Kidney epithelial cell (primary cell): Measurements from ENCODE around the gene BACE1-AS. TPM values are rescaled to one million over a fixed set of nuclear protein-coding genes. Genes with fewer than 3 reads are reported as not detected.
"Not testable (repeated sequence)": the region's sequence is repeated elsewhere in the genome, so short reads cannot be mapped to it uniquely, and the experiment has no call there.

Experiments used
- DNase-seq: peaks from one replicate; pipeline ENCODE4 v3.0.0-alpha.2; 2010; ENCODE audit warnings: low read depth
- H3K27me3 ChIP-seq: 2 replicates; pipeline ENCODE4 v1.6.0; 2011; ENCODE audit warnings: low read length; ENCODE audit not compliant: control insufficient read depth, insufficient read depth
- H3K36me3 ChIP-seq: 2 replicates; pipeline ENCODE4 v1.5.1; 2011; ENCODE audit warnings: low read length; ENCODE audit not compliant: control insufficient read depth, insufficient read depth
- H3K4me3 ChIP-seq: 2 replicates; pipeline ENCODE4 v1.5.1; 2011; ENCODE audit warnings: low read depth, mild to moderate bottlenecking, control low read depth, low read length
- total RNA-seq: library from RNA; depleted of rRNA; stranded (reverse); fragments of >200 nt; gene quantifications from 2 replicates; pipeline ENCODE4 v1.2.3, GENCODE V29; 2015
- TF ChIP-seq, protein P1 (sequence below): IDR thresholded peaks from 2 replicates; pipeline ENCODE4 v1.5.1; 2011; ENCODE audit warnings: mild to moderate bottlenecking, moderate library complexity, low read length, control low read depth, inconsistent platforms; ENCODE audit not compliant: insufficient read depth, poor library complexity, severe bottlenecking

Gene BACE1-AS
- total RNA-seq, 1 donor from 2014 or later, result 4.9 TPM

DNA sequence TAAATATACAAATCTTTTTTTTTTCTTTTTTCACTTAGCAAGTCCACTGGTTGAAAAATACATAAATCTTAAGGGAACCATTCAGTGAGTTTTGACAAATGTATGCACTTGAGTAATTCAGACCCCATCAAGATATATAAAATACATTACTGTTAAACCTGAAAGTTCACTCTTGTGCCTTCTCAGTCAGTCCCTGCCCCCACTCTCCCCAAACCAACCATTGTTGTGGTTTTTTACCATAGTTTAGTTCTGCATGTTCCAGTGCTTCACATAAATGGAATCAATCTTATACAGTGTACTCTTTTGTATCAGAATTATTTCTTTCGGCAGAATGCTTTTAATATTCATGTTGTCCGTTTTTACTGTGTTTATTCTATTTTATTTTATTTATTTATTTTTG, 32.6 kb upstream of the BACE1-AS start:
- H3K4me3 ChIP-seq, result no peak overlapping the region
- TF ChIP-seq, protein P1, sequence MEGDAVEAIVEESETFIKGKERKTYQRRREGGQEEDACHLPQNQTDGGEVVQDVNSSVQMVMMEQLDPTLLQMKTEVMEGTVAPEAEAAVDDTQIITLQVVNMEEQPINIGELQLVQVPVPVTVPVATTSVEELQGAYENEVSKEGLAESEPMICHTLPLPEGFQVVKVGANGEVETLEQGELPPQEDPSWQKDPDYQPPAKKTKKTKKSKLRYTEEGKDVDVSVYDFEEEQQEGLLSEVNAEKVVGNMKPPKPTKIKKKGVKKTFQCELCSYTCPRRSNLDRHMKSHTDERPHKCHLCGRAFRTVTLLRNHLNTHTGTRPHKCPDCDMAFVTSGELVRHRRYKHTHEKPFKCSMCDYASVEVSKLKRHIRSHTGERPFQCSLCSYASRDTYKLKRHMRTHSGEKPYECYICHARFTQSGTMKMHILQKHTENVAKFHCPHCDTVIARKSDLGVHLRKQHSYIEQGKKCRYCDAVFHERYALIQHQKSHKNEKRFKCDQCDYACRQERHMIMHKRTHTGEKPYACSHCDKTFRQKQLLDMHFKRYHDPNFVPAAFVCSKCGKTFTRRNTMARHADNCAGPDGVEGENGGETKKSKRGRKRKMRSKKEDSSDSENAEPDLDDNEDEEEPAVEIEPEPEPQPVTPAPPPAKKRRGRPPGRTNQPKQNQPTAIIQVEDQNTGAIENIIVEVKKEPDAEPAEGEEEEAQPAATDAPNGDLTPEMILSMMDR, result no peak

DNA sequence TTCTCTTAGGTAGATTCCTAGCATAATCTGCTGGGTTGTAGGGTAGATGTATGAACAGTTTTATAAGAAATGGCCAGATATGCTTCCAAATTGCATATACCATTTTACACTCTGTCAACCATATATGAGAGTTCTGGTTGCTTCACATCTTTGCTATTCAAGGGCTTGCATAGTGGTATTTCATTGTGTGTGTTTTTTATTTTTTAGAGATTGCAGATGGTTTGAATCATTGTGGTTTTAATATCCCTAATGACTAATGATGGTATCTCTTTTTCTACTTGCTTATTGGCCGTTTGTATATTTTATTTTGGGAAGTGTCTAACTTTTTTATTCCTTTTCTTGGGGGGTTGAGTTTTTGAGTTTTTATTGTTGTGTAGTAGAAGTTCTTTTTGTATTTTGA, 31.7 kb upstream of the BACE1-AS start:
- DNase-seq, result no peak
- no peaks in the 10 kb centered on the region for H3K36me3 ChIP-seq
- TF ChIP-seq, protein P1, result no peak
- H3K27me3 ChIP-seq, result no peaks in the 10 kb centered on the region
- H3K4me3 ChIP-seq, result no peak overlapping the region

More for the DNA sequence above, 32.6 kb upstream of the BACE1-AS start:
- no peaks in the 10 kb centered on the region for H3K36me3 ChIP-seq
- no peaks in the 10 kb centered on the region for H3K27me3 ChIP-seq
- no peak for DNase-seq

DNA sequence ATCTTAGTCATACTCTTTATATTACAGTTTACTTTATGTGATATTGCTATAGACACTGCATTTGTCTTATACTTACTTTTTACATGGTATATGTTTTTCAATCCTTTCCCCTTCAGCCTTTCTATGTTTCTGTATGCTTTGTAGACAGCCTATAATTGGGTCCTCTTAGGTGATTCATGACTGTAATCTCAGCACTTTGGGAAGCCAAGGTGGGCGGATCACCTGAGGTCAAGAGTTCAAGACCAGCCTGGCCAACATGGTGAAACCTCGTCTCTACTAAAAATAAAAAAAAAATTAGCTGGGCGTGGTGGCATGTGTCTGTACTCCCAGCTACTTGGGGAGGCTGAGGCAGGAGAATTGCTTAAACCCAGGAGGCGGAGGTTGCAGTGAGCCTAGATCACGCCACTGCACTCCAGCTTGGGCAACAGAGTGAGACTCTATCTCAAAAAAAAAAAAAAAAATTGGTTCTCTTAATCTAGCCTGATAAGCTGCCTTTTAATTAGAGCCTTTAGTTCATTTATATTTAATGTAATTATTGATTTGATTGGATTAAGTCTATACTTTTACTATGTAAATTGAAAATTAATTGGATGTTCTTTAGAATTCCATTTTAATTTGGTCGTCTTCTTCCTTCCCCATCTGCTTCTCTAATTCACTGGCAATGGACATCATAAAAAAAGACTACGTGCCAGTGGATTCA, 26.4 kb upstream of the BACE1-AS start:
- not testable (repeated sequence) for H3K4me3 ChIP-seq, H3K27me3 ChIP-seq, DNase-seq, H3K36me3 ChIP-seq

DNA sequence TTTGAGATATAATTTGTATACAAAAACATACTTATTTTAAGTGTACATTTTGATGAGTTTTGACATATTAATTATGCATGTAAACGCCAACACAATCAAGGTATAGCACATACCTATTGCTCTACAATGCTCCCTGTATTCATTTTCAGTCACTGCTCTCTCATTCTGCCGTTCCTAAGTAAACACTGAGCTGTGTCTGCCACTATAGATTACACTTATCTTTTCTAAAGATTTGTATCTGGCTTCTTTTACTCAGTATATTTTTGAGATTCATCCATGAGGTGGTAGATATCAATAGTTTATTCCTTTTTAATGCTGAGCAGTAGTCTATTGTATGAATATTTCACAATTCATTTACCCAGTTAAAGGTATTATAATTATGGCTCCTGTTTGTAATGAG, 25.4 kb upstream of the BACE1-AS start:
- DNase-seq, result no peak
- no peaks in the 10 kb centered on the region for H3K36me3 ChIP-seq
- H3K27me3 ChIP-seq, result no peaks in the 10 kb centered on the region
- TF ChIP-seq, protein P1, result no peak
- H3K4me3 ChIP-seq, result no peak overlapping the region

DNA sequence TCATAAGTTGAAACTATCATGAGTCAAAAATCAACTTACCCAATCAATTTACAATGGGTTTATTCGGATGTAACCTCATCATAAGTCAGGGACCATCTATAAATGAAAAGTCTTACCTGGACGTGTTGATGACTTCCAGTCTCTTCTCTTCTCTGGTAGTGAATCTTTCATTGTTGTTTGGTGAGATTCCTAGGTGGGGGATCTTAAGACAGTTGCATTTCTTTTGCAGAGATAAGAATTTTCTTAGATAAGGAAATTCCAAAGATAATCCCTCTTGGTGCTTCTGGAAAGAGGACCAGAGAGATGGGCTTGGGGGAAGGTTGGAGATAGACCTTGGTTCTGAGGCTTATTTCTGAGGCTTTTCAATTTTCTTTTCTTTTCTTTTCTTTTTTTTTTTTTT, 21.3 kb upstream of the BACE1-AS start:
- no peaks in the 10 kb centered on the region for H3K27me3 ChIP-seq
- DNase-seq, result no peak
- H3K36me3 ChIP-seq, result no peaks in the 10 kb centered on the region
- TF ChIP-seq, protein P1, result no peak
- H3K4me3 ChIP-seq, result no peak overlapping the region

DNA sequence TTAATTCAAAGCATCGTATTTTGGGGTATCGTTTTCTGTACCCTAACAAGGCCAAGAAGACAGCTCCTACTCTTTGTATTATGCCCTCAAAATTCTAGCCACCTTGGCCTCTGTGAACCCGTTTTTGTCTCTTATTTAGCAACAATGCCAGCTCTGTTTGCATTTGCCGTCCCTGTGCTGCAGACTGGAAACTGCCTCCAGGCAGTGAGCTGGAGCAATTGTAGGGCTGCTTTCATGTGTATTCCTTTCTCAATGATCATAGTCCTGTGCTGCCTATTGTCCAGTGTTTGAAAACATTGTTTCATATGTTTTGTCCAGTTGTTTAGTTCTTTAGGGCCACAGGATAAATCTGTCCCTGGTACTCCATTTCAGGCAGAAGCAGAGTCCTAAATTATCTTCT, 19.9 kb upstream of the BACE1-AS start:
- no peak for DNase-seq
- no peaks in the 10 kb centered on the region for H3K27me3 ChIP-seq
- no peaks in the 10 kb centered on the region for H3K36me3 ChIP-seq
- TF ChIP-seq, protein P1, result no peak
- no peak overlapping the region for H3K4me3 ChIP-seq

DNA sequence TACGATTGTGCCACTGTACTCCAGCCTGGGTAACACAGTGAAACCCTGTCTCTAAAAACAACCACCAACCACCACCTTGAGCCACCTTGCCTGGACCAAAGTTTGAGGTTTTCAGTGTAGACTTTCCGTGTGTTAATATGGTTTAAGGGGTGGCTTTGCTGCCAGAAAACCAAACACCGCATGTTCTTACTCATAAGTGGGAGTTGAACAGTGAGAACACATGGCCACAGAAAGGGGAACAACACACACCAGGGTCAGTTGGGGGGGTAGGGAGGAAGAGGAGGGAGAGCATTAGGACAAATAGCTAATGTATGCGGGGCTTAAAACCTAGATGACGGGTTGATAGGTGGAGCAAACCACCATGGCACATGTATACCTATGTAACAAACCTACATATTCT, 19.0 kb upstream of the BACE1-AS start:
- H3K4me3 ChIP-seq, H3K27me3 ChIP-seq, H3K36me3 ChIP-seq, DNase-seq: not testable (repeated sequence)
